Measurements from ENCODE around the gene APOBR. TPM values are rescaled to one million over a fixed set of nuclear protein-coding genes. Genes with fewer than 3 reads are reported as not detected.

The APOBR gene
- total and polyA plus RNA-seq, 2 of the 13 experiments (the other 11 are each of a cell fraction or from before 2014, with no cell fraction given) = 0.03 TPM; not detected in 1

DNA sequence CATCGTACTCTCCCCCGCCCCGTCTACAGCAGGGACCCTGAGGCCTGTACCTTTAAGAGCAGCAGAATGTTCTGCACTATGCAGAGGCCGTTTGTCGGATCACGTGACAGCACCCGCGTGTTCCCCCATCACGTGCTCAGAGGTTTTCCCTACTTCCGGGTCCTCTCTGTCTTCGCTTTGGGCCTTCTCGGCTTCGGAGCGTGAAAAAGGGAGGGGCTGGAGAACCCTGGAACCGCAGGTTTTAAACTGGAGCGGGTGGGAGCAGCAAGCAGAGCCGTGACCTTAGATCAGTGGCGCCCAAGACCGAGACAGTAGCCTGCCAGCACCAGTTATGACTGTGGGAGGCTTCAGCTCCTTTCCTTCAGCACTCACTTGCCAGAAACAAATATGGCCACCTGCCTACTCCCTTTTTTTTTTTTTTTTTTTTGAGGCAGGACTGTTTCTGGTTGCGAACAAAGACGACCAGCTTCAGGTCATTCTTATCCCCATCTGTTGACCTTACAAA is 2.4 kb upstream of the APOBR start, which contains the start of gene CLN3 (continued):
- TF ChIP-seq SYNCRIP (IDR thresholded peaks at IDR 0.05; ENCODE audit: insufficient read depth, low read depth, low read length) = no peak
- peak; percentile 67 for TF ChIP-seq ZSCAN21 (CRISPR knock-in tag; IDR thresholded peaks at IDR 0.05; ENCODE audit: borderline replicate concordance)
- no peak for TF ChIP-seq ATAD3A (CRISPR knock-in tag; IDR thresholded peaks at IDR 0.05)
- TF ChIP-seq CENPT (CRISPR knock-in tag; IDR thresholded peaks at IDR 0.05; ENCODE audit: low read depth) = no peak
- no peak for TF ChIP-seq ZNF530 (CRISPR knock-in tag; IDR thresholded peaks at IDR 0.05; ENCODE audit: low read depth)
- no peak for TF ChIP-seq ARID2 (CRISPR knock-in tag; IDR thresholded peaks at IDR 0.05; ENCODE audit: borderline replicate concordance)
- no peak for TF ChIP-seq MBD4 (IDR thresholded peaks at IDR 0.05; ENCODE audit: borderline replicate concordance, low read length)
- 0 out of 2 replicates have a peak, but pooled peaks have one; percentile 1 for TF ChIP-seq ZNF558 (CRISPR knock-in tag; IDR thresholded peaks at IDR 0.05; ENCODE audit: borderline replicate concordance)
- TF ChIP-seq PTBP1 (IDR thresholded peaks at IDR 0.05; ENCODE audit: low read depth, low read length, poor library complexity, severe bottlenecking) = no peak
- peak; percentile 67; the same call in 1 of the 2 replicates for TF ChIP-seq ZNF274 (CRISPR knock-in tag; IDR thresholded peaks at IDR 0.05)
- no peak for TF ChIP-seq ZNF326 (CRISPR knock-in tag; IDR thresholded peaks at IDR 0.05; ENCODE audit: borderline replicate concordance)
- TF ChIP-seq NR3C1 (CRISPR knock-in tag; IDR thresholded peaks at IDR 0.05) = no peak
- TF ChIP-seq ONECUT2 (CRISPR knock-in tag; IDR thresholded peaks at IDR 0.05) = no peak
- no peak for TF ChIP-seq SRSF4 (IDR thresholded peaks at IDR 0.05; ENCODE audit: low read depth, low read length, poor library complexity, severe bottlenecking)
- no peak for TF ChIP-seq ZNF816 (CRISPR knock-in tag; IDR thresholded peaks at IDR 0.05; ENCODE audit: borderline replicate concordance)
- TF ChIP-seq SMARCE1 (IDR thresholded peaks at IDR 0.05; ENCODE audit: borderline replicate concordance) = no peak
- TF ChIP-seq, protein P1, sequence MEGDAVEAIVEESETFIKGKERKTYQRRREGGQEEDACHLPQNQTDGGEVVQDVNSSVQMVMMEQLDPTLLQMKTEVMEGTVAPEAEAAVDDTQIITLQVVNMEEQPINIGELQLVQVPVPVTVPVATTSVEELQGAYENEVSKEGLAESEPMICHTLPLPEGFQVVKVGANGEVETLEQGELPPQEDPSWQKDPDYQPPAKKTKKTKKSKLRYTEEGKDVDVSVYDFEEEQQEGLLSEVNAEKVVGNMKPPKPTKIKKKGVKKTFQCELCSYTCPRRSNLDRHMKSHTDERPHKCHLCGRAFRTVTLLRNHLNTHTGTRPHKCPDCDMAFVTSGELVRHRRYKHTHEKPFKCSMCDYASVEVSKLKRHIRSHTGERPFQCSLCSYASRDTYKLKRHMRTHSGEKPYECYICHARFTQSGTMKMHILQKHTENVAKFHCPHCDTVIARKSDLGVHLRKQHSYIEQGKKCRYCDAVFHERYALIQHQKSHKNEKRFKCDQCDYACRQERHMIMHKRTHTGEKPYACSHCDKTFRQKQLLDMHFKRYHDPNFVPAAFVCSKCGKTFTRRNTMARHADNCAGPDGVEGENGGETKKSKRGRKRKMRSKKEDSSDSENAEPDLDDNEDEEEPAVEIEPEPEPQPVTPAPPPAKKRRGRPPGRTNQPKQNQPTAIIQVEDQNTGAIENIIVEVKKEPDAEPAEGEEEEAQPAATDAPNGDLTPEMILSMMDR (CRISPR knock-in tag; IDR thresholded peaks at IDR 0.05) = no peak; the same call in 1 of the 2 replicates
- TF ChIP-seq, protein P2, sequence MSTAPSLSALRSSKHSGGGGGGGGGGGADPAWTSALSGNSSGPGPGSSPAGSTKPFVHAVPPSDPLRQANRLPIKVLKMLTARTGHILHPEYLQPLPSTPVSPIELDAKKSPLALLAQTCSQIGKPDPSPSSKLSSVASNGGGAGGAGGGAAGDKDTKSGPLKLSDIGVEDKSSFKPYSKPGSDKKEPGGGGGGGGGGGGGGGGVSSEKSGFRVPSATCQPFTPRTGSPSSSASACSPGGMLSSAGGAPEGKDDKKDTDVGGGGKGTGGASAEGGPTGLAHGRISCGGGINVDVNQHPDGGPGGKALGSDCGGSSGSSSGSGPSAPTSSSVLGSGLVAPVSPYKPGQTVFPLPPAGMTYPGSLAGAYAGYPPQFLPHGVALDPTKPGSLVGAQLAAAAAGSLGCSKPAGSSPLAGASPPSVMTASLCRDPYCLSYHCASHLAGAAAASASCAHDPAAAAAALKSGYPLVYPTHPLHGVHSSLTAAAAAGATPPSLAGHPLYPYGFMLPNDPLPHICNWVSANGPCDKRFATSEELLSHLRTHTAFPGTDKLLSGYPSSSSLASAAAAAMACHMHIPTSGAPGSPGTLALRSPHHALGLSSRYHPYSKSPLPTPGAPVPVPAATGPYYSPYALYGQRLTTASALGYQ (CRISPR knock-in tag; IDR thresholded peaks at IDR 0.05) = no peak
- TF ChIP-seq, protein P3, sequence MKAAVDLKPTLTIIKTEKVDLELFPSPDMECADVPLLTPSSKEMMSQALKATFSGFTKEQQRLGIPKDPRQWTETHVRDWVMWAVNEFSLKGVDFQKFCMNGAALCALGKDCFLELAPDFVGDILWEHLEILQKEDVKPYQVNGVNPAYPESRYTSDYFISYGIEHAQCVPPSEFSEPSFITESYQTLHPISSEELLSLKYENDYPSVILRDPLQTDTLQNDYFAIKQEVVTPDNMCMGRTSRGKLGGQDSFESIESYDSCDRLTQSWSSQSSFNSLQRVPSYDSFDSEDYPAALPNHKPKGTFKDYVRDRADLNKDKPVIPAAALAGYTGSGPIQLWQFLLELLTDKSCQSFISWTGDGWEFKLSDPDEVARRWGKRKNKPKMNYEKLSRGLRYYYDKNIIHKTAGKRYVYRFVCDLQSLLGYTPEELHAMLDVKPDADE (CRISPR knock-in tag; IDR thresholded peaks at IDR 0.05) = 0 out of 2 replicates have a peak, but pooled peaks have one; percentile 35
- TF ChIP-seq MEIS1 (CRISPR knock-in tag; IDR thresholded peaks at IDR 0.05; ENCODE audit: borderline replicate concordance) = peak; percentile 70; the same call in 1 of the 2 replicates
- TF ChIP-seq, protein P4, sequence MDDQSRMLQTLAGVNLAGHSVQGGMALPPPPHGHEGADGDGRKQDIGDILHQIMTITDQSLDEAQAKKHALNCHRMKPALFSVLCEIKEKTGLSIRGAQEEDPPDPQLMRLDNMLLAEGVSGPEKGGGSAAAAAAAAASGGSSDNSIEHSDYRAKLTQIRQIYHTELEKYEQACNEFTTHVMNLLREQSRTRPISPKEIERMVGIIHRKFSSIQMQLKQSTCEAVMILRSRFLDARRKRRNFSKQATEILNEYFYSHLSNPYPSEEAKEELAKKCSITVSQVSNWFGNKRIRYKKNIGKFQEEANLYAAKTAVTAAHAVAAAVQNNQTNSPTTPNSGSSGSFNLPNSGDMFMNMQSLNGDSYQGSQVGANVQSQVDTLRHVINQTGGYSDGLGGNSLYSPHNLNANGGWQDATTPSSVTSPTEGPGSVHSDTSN (CRISPR knock-in tag; IDR thresholded peaks at IDR 0.05; ENCODE audit: borderline replicate concordance) = no peak
- no peak for TF ChIP-seq ZNF224 (CRISPR knock-in tag; IDR thresholded peaks at IDR 0.05)
- TF ChIP-seq IRF2 (CRISPR knock-in tag; IDR thresholded peaks at IDR 0.05) = peak; percentile 63; the same call in 1 of the 2 replicates
- no peak for TF ChIP-seq KLF11 (CRISPR knock-in tag; IDR thresholded peaks at IDR 0.05)
- TF ChIP-seq ZNF431 (CRISPR knock-in tag; IDR thresholded peaks at IDR 0.05; ENCODE audit: borderline replicate concordance, low read depth) = no peak

Data from HepG2 (cell line).